Lung (tissue), 12 donors: Measurements from ENCODE around the gene MAPK8IP2. TPM values are rescaled to one million over a fixed set of nuclear protein-coding genes. Genes with fewer than 3 reads are reported as not detected.

Experiments
- ATAC-seq: fragments of 200-7000 bp; cut with Tn5 transposase; one replicate; pipeline ENCODE4 v1.9.1; 2020; ENCODE audit warnings: moderate number of reproducible peaks; ENCODE audit not compliant: insufficient read depth, low FRiP score
- DNase-seq, 3 donors: peaks; one replicate each; pipeline ENCODE4 v3.0.0-alpha.2; 2013 to 2017
- H3K27ac ChIP-seq, 2 donors: one replicate each; pipeline ENCODE4 v1.5.1; 2013; ENCODE audit warnings: mild to moderate bottlenecking in 2 of 2, moderate library complexity in 2 of 2, control low read depth in 1 of 2, inconsistent platforms in 1 of 2, low read depth in 1 of 2, low read length in 1 of 2
- H3K27me3 ChIP-seq, 3 donors: one replicate each; pipeline ENCODE4 v1.5.1; 2013; ENCODE audit warnings: low read length in 2 of 3; ENCODE audit not compliant: control insufficient read depth in 3 of 3, insufficient read depth in 3 of 3
- H3K36me3 ChIP-seq, 4 donors: one replicate each; pipeline ENCODE4 v1.5.1; 2013; ENCODE audit warnings: low read length in 4 of 4, mild to moderate bottlenecking in 1 of 4, moderate library complexity in 1 of 4; ENCODE audit not compliant: control insufficient read depth in 4 of 4, insufficient read depth in 4 of 4
- H3K4me1 ChIP-seq, 5 donors: one replicate each; pipeline ENCODE4 v1.5.1; 2013; ENCODE audit warnings: low read length in 5 of 5, mild to moderate bottlenecking in 2 of 5, moderate library complexity in 1 of 5; ENCODE audit not compliant: control insufficient read depth in 5 of 5, insufficient read depth in 5 of 5
- H3K4me3 ChIP-seq: one replicate; pipeline ENCODE4 v1.5.1; 2013; ENCODE audit warnings: mild to moderate bottlenecking, control low read depth, moderate library complexity
- H3K9ac ChIP-seq, 2 donors: one replicate each; pipeline ENCODE4 v1.5.1; 2013; ENCODE audit warnings: low read length in 2 of 2, control low read depth in 1 of 2; ENCODE audit not compliant: insufficient read depth in 1 of 2
- H3K9me3 ChIP-seq, 4 donors: one replicate each; pipeline ENCODE4 v1.5.1; 2013; ENCODE audit warnings: low read length in 3 of 4, mild to moderate bottlenecking in 1 of 4, moderate library complexity in 1 of 4; ENCODE audit not compliant: control insufficient read depth in 4 of 4, insufficient read depth in 3 of 4
- WGBS, 2 donors: extraction: QIAGEN DNeasy Blood & Tissue Kit; methylation state at CpG; one replicate each; pipeline ENCODE4 v1.1.7; 2013; 5-methylcytosine and 5-hydroxymethylcytosine counted together
- polyA plus RNA-seq, 2 donors: library from polyadenylated mRNA; stranded (reverse); fragments of 200-250 nt; gene quantifications; one replicate each; pipeline ENCODE4 v1.2.1, GENCODE V29; 2013
- total RNA-seq, 2 donors: library from RNA; depleted of rRNA in 1 of 2; stranded (reverse); fragments of >200 nt in 1 of 2; gene quantifications; one replicate each; pipeline ENCODE4 v1.2.1, GENCODE V29; 2014 to 2021
- TF ChIP-seq, protein P1 (sequence below): IDR thresholded peaks from 2 replicates; pipeline ENCODE4 v1.5.1; 2012; ENCODE audit warnings: mild to moderate bottlenecking; ENCODE audit errors: control extremely low read depth, extremely low read depth
- donor health status: control.
- donor health status: control.
- donor health status: Bipolar disorder and iron deficiency.
- donor health status: healthy.
- donor health status: DM: yes; HTN: yes; CAD: no.

Gene MAPK8IP2
- total and polyA plus RNA-seq, 4 donors: 0.91 to 2.7 (median 1.1) TPM

DNA sequence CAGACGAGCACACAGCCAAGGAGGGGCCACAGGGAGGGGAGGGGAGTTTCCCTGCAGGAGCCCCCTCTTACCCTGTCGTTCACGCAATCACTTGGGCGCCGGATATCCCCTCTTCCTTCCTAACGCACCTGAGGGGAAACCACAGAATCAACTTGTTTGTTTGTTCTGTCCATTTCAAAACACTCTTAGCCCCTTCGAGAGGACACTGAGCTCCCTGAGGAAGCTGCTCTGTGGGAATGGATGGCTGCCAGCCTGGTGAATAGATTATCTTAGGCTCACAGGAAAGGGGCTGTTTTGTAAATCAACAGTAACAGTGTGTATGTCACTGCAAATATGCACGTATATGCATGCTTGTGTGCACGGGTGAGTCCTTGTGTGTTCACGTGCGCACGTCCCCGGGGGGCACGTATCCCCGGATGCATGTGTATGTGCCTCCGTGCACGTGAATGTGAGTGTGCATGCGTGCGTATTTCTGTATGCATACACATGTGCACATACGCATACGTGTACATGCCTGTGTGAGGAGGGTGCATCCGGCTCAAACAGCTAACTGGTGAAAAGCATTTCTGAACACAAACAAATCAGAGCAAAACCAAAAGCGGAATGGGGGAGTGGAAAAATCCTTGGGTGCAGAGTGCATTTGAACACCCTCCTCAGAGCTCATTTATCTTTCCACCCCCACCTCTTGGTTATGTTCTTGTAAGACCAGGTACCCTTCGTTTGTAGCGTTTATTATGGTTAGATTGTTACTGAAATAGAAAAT lies 20.2 kb downstream of the MAPK8IP2 start:
- WGBS, 2 donors: 6 to 12% methylated on average over 25 of the region's 25 CpGs
- ATAC-seq (no peak), DNase-seq (peak; percentile 87 to 92 (median 90))
- H3K36me3 ChIP-seq: peaks cover 0 to 12% (median 0%) of the 10 kb centered on the region in 4 donors
- TF ChIP-seq, protein P1, sequence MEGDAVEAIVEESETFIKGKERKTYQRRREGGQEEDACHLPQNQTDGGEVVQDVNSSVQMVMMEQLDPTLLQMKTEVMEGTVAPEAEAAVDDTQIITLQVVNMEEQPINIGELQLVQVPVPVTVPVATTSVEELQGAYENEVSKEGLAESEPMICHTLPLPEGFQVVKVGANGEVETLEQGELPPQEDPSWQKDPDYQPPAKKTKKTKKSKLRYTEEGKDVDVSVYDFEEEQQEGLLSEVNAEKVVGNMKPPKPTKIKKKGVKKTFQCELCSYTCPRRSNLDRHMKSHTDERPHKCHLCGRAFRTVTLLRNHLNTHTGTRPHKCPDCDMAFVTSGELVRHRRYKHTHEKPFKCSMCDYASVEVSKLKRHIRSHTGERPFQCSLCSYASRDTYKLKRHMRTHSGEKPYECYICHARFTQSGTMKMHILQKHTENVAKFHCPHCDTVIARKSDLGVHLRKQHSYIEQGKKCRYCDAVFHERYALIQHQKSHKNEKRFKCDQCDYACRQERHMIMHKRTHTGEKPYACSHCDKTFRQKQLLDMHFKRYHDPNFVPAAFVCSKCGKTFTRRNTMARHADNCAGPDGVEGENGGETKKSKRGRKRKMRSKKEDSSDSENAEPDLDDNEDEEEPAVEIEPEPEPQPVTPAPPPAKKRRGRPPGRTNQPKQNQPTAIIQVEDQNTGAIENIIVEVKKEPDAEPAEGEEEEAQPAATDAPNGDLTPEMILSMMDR: no peak
- H3K4me1 ChIP-seq: peaks cover 0 to 8% (median 4%) of the 10 kb centered on the region in 5 donors
- no peak overlapping the region for H3K27ac ChIP-seq
- H3K27me3 ChIP-seq: peaks cover 0 to 12% (median 6%) of the 10 kb centered on the region in 3 donors
- no peak overlapping the region for H3K4me3 ChIP-seq
- no peaks in the 10 kb centered on the region for H3K9me3 ChIP-seq
- no peak overlapping the region for H3K9ac ChIP-seq

DNA sequence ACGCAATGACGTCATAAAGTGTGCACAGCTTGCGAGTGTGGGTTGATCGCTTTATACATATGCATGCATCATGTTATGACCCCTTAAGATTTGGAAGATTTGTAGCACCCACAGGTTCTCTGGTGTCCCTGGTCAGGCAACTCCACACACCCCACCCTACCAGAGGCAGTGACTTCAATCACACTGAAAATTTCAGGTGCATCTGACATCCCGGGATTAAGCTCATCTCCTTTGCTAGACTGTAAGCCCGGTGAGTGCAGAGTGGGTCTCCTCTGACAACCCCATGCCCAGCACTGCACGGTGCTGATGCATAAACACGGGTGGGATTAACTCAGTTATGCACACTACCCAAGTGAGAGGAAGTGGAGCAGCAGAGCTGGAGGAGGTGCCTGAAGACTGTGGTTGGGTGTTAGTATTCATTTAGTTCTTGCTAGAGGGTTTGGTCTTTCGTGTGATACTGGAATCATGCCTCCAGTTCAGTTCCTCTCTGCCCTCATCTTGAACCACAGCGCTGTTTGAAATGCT lies 20.8 kb downstream of the MAPK8IP2 start:
- H3K9me3 ChIP-seq: no peaks in the 10 kb centered on the region
- no peak overlapping the region for H3K4me3 ChIP-seq
- peak overlapping the region in 1 of 2 donors; percentile 46 for H3K27ac ChIP-seq
- H3K4me1 ChIP-seq: peaks cover 0 to 8% (median 4%) of the 10 kb centered on the region in 5 donors
- peaks cover 0 to 12% (median 6%) of the 10 kb centered on the region in 3 donors for H3K27me3 ChIP-seq
- no peak overlapping the region for H3K9ac ChIP-seq
- no peak for DNase-seq
- H3K36me3 ChIP-seq: peaks cover 0 to 14% (median 0%) of the 10 kb centered on the region in 4 donors
- no peak for ATAC-seq
- 16 to 17% methylated on average over 10 of the region's 10 CpGs for WGBS, 2 donors
- TF ChIP-seq, protein P1: no peak

DNA sequence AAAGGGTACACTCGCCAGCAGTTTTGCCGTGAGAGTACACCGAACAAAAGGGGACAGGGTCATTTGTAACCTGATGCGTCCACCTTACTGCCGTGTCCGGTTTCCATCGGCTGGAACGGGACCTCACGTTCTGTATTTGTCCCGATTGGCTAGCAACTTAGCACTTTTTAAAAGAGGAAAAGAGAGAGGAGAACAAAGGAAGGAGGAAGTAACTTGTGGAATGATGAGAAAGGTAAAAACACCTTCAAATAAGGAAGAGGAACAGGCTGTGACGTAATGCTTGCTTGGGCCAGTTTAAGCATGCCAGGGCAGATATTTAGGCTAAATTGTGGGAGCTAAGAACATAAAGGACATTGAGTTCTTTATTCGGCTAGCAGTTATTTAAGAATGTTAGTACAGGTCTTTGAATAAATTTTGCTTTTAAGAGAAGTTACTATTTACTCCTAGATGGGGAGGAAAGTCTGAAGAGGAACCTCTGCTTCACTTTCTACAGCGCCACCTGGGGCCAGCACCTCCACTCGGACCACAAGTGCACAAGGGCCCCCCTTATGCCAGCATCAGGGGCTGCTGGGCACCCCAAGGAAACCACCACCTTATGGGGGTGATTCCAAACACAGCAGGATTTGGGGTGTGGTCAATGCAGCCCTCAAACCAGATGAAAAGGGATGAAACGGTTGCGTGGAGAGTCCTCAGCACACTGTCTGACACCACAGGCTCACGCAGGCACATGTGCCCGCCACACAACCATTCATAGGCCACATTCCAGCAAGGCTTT lies 21.5 kb downstream of the MAPK8IP2 start:
- Histone ChIP-seq H3K36me3 (peaks cover 0 to 18% (median 0%) of the 10 kb centered on the region in 4 donors), H3K9me3 (no peaks in the 10 kb centered on the region), H3K4me1 (peaks cover 0 to 12% (median 4%) of the 10 kb centered on the region in 5 donors), H3K27me3 (peaks cover 0 to 12% (median 6%) of the 10 kb centered on the region in 3 donors), H3K27ac (peak overlapping the region in 1 of 2 donors; percentile 50), H3K9ac (no peak overlapping the region), H3K4me3 (no peak overlapping the region)
- 20 to 23% methylated on average over 18 of the region's 18 CpGs for WGBS, 2 donors
- no peak for DNase-seq
- ATAC-seq: no peak
- TF ChIP-seq, protein P1: no peak
